HG03139 (cell line): Measurements from ENCODE around the gene SHQ1.

Experiments
- ATAC-seq: cut with Tn5 transposase; IDR thresholded peaks from one replicate; pipeline ENCODE4 v1.9.1; 2021; ENCODE audit not compliant: unreplicated experiment

Gene SHQ1

GRCh38 chr3:72847751-72848702 lies at the start of gene SHQ1:
Gene SHQ1 (minus strand): TSS chr3:72848445. CDS start chr3:72848340, 105 bp downstream.
- ATAC-seq = peak; percentile 96

- ATAC-seq = no peak
Measured at GRCh38 chr3:72897758-72898007, 49.4 kb upstream of the SHQ1 start.

- ATAC-seq = no peak
Measured at GRCh38 chr3:72896996-72897757, 48.9 kb upstream of the SHQ1 start.

- ATAC-seq = no peak
Measured at GRCh38 chr3:72894976-72895552, 46.8 kb upstream of the SHQ1 start.

GRCh38 chr3:72892870-72893269 lies 44.6 kb upstream of the SHQ1 start:
- ATAC-seq = no peak

- no peak for ATAC-seq
Measured at GRCh38 chr3:72892081-72892775, 44.0 kb upstream of the SHQ1 start.

- no peak for ATAC-seq
Measured at GRCh38 chr3:72891053-72891855, 43.0 kb upstream of the SHQ1 start.

- ATAC-seq = no peak
Measured at GRCh38 chr3:72890166-72890925, 42.1 kb upstream of the SHQ1 start.

- no peak for ATAC-seq
Measured at GRCh38 chr3:72889310-72890165, 41.3 kb upstream of the SHQ1 start.

GRCh38 chr3:72888546-72889309 lies 40.5 kb upstream of the SHQ1 start:
- ATAC-seq = no peak

- ATAC-seq = no peak
Measured at GRCh38 chr3:72887705-72888545, 39.7 kb upstream of the SHQ1 start, which contains the start of gene GXYLT2. Gene GXYLT2 (plus strand): TSS chr3:72888046. CDS start chr3:72888234, 188 bp downstream.

- no peak for ATAC-seq
Measured at GRCh38 chr3:72887343-72887704, 39.1 kb upstream of the SHQ1 start.

GRCh38 chr3:72872183-72872582 lies 23.9 kb upstream of the SHQ1 start:
- no peak for ATAC-seq

GRCh38 chr3:72862314-72863090 lies 14.3 kb upstream of the SHQ1 start:
- ATAC-seq = no peak

- ATAC-seq = no peak
Measured at GRCh38 chr3:72860846-72861245, 12.6 kb upstream of the SHQ1 start.

GRCh38 chr3:72860053-72860452 lies 11.8 kb upstream of the SHQ1 start:
- no peak for ATAC-seq
